SH-SY5Y (cell line): ENCODE measurements around the gene TMEM143.

ENCODE experiments used
- GATA2 ChIP-seq: IDR thresholded peaks from 2 replicates; pipeline ENCODE4 v1.6.1; 2011; ENCODE audit warnings: mild to moderate bottlenecking, low read depth, low read length
- GATA3 ChIP-seq: IDR thresholded peaks from 2 replicates; pipeline ENCODE4 v1.6.1; 2011; ENCODE audit warnings: low read depth, mild to moderate bottlenecking, low read length, moderate library complexity

GRCh38 chr19:48382286-48382685 lies 18.5 kb upstream of the TMEM143 start:
- TF ChIP-seq GATA2, result no peak
- no peak for TF ChIP-seq GATA3
